Stimulated activated CD4-positive, alpha-beta T cell treated with anti-CD3 and anti-CD28 coated beads, Interleukin-1b, Interleukin-23, amount 100 ng/mL, for 24 hours (primary cell): ENCODE results near the gene CCDC171.
"Not testable (repeated sequence)": the region's sequence is repeated elsewhere in the genome, so short reads cannot be mapped to it uniquely, and the experiment has no call there.

ENCODE experiments used
- DNase-seq, 4 experiments: peaks; one replicate each; pipeline ENCODE4 v3.0.0-alpha.2; 2020; ENCODE audit warnings: low read depth in 4 of 4, low spot score in 1 of 4

CCDC171 gene

GRCh38 chr9:15746905-15747304 lies 194.1 kb downstream of the CCDC171 start:
- DNase-seq, result no peak

GRCh38 chr9:15755660-15756059 lies 202.8 kb downstream of the CCDC171 start:
- no peak for DNase-seq

GRCh38 chr9:15761551-15761950 lies 208.7 kb downstream of the CCDC171 start:
- DNase-seq, result no peak

GRCh38 chr9:15763371-15763770 lies 210.5 kb downstream of the CCDC171 start:
- DNase-seq, result no peak

- no peak for DNase-seq
Observed at GRCh38 chr9:15764131-15764530, 211.3 kb downstream of the CCDC171 start.

- DNase-seq, result no peak
Observed at GRCh38 chr9:15769547-15769946, 216.7 kb downstream of the CCDC171 start.

- DNase-seq, result no peak
Observed at GRCh38 chr9:15778861-15779260, 226.0 kb downstream of the CCDC171 start.

GRCh38 chr9:15782106-15782505 lies 229.3 kb downstream of the CCDC171 start:
- no peak for DNase-seq

GRCh38 chr9:15785584-15785983 lies 232.7 kb downstream of the CCDC171 start:
- no peak for DNase-seq

- no peak for DNase-seq
Observed at GRCh38 chr9:15786616-15787015, 233.8 kb downstream of the CCDC171 start.

GRCh38 chr9:15810219-15810899 lies 257.5 kb downstream of the CCDC171 start:
- not testable (repeated sequence) for DNase-seq

- no peak for DNase-seq
Observed at GRCh38 chr9:15813076-15813475, 260.2 kb downstream of the CCDC171 start.

GRCh38 chr9:15824310-15824709 lies 271.5 kb downstream of the CCDC171 start:
- no peak for DNase-seq

- DNase-seq, result no peak
Observed at GRCh38 chr9:15831384-15831783, 278.5 kb downstream of the CCDC171 start.

- no peak for DNase-seq
Observed at GRCh38 chr9:15834541-15834940, 281.7 kb downstream of the CCDC171 start.

- peak in 2 of 4 experiments; percentile 0 to 2 for DNase-seq
Observed at GRCh38 chr9:15837079-15837679, 284.3 kb downstream of the CCDC171 start.

GRCh38 chr9:15842051-15842450 lies 289.2 kb downstream of the CCDC171 start:
- DNase-seq, result no peak

GRCh38 chr9:15843316-15843715 lies 290.5 kb downstream of the CCDC171 start:
- no peak for DNase-seq

GRCh38 chr9:15843931-15844330 lies 291.1 kb downstream of the CCDC171 start:
- no peak for DNase-seq

GRCh38 chr9:15846611-15847010 lies 293.8 kb downstream of the CCDC171 start:
- DNase-seq, result no peak

GRCh38 chr9:15849871-15850270 lies 297.0 kb downstream of the CCDC171 start:
- no peak for DNase-seq

GRCh38 chr9:15851766-15852165 lies 298.9 kb downstream of the CCDC171 start:
- DNase-seq, result no peak

GRCh38 chr9:15856591-15856990 lies 303.7 kb downstream of the CCDC171 start:
- no peak for DNase-seq
